Neural cell (in vitro differentiated cells): ENCODE data around the gene MTO1.

Experiments
- EP300 ChIP-seq: fragments of 450-650 bp; conservative IDR thresholded peaks from 2 replicates; pipeline ENCODE4 v1.6.1; 2014; ENCODE audit warnings: antibody characterized with exemption, mild to moderate bottlenecking, moderate library complexity; ENCODE audit not compliant: poor library complexity, severe bottlenecking
- EZH2 ChIP-seq: fragments of 200-600, 300-800 bp; shearing (Covaris generic), sonication (generic); IDR thresholded peaks from 2 replicates; pipeline ENCODE4 v1.6.1; 2014; ENCODE audit warnings: antibody characterized with exemption, low read length, borderline replicate concordance, mild to moderate bottlenecking; ENCODE audit not compliant: insufficient read depth, poor library complexity, severe bottlenecking
- MXI1 ChIP-seq: fragments of 450-650 bp; conservative IDR thresholded peaks from 2 replicates; pipeline ENCODE4 v1.6.1; 2014; ENCODE audit warnings: antibody characterized with exemption, mild to moderate bottlenecking; ENCODE audit not compliant: poor library complexity, severe bottlenecking
- POLR2AphosphoS5 ChIP-seq: IDR thresholded peaks from 2 replicates; pipeline ENCODE4 v1.6.1; 2012
- RAD21 ChIP-seq: fragments of 450-650 bp; conservative IDR thresholded peaks from 2 replicates; pipeline ENCODE4 v1.6.1; 2014; ENCODE audit warnings: antibody characterized with exemption, mild to moderate bottlenecking, moderate library complexity
- SMC3 ChIP-seq: fragments of 450-650 bp; conservative IDR thresholded peaks from 2 replicates; pipeline ENCODE4 v1.6.1; 2014; ENCODE audit warnings: antibody characterized with exemption, mild to moderate bottlenecking, moderate library complexity; ENCODE audit not compliant: poor library complexity
- TAF1 ChIP-seq: IDR thresholded peaks from 2 replicates; pipeline ENCODE4 v1.6.1; 2012; ENCODE audit warnings: low read depth
- TF ChIP-seq, protein P1 (sequence below): fragments of 450-650 bp; IDR thresholded peaks from 2 replicates; pipeline ENCODE4 v1.5.1; 2014; ENCODE audit warnings: antibody characterized with exemption, mild to moderate bottlenecking, moderate library complexity; ENCODE audit not compliant: poor library complexity, severe bottlenecking
- TF ChIP-seq, protein P2 (sequence below): IDR thresholded peaks from 2 replicates; pipeline ENCODE4 v1.6.1; 2012; ENCODE audit warnings: borderline replicate concordance

DNA sequence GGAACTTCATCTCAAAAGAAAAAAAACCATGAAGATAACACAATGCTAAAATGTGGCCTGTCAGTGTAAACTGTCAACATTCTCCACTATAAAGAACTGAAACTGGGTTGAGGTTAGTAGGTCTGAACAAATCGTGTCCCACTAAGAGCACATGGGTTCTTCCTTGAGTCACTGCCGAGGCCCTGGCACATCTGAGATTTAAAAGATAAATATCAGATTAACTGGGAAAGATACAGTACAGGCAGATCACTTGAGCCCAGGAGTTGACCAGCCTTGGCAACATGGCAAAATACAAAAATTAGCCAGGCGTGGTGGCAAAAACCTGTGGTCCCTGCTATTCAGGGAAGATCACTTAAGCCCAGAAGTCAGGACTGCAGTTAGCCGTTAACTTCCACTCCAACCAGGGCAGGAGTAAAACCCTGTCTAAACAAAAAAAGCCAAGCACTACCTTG is 53.7 kb downstream of the MTO1 start:
- TF ChIP-seq, protein P1, sequence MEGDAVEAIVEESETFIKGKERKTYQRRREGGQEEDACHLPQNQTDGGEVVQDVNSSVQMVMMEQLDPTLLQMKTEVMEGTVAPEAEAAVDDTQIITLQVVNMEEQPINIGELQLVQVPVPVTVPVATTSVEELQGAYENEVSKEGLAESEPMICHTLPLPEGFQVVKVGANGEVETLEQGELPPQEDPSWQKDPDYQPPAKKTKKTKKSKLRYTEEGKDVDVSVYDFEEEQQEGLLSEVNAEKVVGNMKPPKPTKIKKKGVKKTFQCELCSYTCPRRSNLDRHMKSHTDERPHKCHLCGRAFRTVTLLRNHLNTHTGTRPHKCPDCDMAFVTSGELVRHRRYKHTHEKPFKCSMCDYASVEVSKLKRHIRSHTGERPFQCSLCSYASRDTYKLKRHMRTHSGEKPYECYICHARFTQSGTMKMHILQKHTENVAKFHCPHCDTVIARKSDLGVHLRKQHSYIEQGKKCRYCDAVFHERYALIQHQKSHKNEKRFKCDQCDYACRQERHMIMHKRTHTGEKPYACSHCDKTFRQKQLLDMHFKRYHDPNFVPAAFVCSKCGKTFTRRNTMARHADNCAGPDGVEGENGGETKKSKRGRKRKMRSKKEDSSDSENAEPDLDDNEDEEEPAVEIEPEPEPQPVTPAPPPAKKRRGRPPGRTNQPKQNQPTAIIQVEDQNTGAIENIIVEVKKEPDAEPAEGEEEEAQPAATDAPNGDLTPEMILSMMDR = no peak
- TF ChIP-seq POLR2AphosphoS5 = no peak
- TF ChIP-seq MXI1 = no peak
- no peak for TF ChIP-seq EZH2
- TF ChIP-seq, protein P2, sequence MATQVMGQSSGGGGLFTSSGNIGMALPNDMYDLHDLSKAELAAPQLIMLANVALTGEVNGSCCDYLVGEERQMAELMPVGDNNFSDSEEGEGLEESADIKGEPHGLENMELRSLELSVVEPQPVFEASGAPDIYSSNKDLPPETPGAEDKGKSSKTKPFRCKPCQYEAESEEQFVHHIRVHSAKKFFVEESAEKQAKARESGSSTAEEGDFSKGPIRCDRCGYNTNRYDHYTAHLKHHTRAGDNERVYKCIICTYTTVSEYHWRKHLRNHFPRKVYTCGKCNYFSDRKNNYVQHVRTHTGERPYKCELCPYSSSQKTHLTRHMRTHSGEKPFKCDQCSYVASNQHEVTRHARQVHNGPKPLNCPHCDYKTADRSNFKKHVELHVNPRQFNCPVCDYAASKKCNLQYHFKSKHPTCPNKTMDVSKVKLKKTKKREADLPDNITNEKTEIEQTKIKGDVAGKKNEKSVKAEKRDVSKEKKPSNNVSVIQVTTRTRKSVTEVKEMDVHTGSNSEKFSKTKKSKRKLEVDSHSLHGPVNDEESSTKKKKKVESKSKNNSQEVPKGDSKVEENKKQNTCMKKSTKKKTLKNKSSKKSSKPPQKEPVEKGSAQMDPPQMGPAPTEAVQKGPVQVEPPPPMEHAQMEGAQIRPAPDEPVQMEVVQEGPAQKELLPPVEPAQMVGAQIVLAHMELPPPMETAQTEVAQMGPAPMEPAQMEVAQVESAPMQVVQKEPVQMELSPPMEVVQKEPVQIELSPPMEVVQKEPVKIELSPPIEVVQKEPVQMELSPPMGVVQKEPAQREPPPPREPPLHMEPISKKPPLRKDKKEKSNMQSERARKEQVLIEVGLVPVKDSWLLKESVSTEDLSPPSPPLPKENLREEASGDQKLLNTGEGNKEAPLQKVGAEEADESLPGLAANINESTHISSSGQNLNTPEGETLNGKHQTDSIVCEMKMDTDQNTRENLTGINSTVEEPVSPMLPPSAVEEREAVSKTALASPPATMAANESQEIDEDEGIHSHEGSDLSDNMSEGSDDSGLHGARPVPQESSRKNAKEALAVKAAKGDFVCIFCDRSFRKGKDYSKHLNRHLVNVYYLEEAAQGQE = no peak
- no peak for TF ChIP-seq RAD21
- no peak for TF ChIP-seq TAF1
- no peak for TF ChIP-seq EP300
- TF ChIP-seq SMC3 = no peak
